Caco-2 (cell line): ENCODE measurements around the gene NSG1. TPM values are rescaled to one million over a fixed set of nuclear protein-coding genes. Genes with fewer than 3 reads are reported as not detected.

Source experiments
- BruUV-seq: library from RNA; stranded (reverse); fragments of 400-500 nt; replicated peaks from 2 replicates; lab custom pipeline; 2021; lab: Mats Ljungman, UMichigan
- CTCF ChIA-PET: fragments of 300-600 bp; sonication (Branson Sonifier 250); formaldehyde crosslinking; loops from one replicate; lab custom pipeline; 2022; ENCODE audit warnings: antibody characterized with exemption; lab: Charles Lee
- POLR2A ChIA-PET: fragments of 300-600 bp; sonication (Branson Sonifier 250); formaldehyde crosslinking; loops from one replicate; lab custom pipeline; 2022; ENCODE audit warnings: antibody characterized with exemption; lab: Charles Lee
- DNase-seq, 2 experiments: peaks; one replicate each; pipeline versions ENCODE4 v3.0.0 to v3.0.0-alpha.2; 2020 to 2022
- H3K27me3 ChIP-seq: replicated peaks from 2 replicates; pipeline ENCODE4 v1.6.0; 2011; ENCODE audit warnings: low read length; ENCODE audit not compliant: control insufficient read depth, insufficient read depth
- H3K36me3 ChIP-seq: 2 replicates; pipeline ENCODE4 v1.5.1; 2011; ENCODE audit warnings: low read length; ENCODE audit not compliant: control insufficient read depth, insufficient read depth
- H3K4me1 ChIP-seq: fragments of 250-450 bp; sonication (Bioruptor Pico); 2 replicates; pipeline ENCODE4 v1.5.1; 2020; ENCODE audit warnings: mild to moderate bottlenecking
- H3K4me3 ChIP-seq: 2 replicates; pipeline ENCODE4 v1.5.1; 2011; ENCODE audit warnings: low read depth, mild to moderate bottlenecking, control low read depth, low read length
- H3K9me3 ChIP-seq: fragments of 250-450 bp; sonication (Bioruptor Pico); 2 replicates; pipeline ENCODE4 v1.5.1; 2020; ENCODE audit warnings: mild to moderate bottlenecking, moderate library complexity
- H3K27ac Mint-ChIP-seq: one replicate; pipeline ENCODE4 v1.8.0; 2022; ENCODE audit warnings: mixed read lengths; ENCODE audit not compliant: unreplicated experiment
- H3K27me3 Mint-ChIP-seq: one replicate; pipeline ENCODE4 v1.8.0; 2022; ENCODE audit warnings: mixed read lengths; ENCODE audit not compliant: insufficient read depth, unreplicated experiment
- H3K36me3 Mint-ChIP-seq: one replicate; pipeline ENCODE4 v1.8.0; 2022; ENCODE audit warnings: mild to moderate bottlenecking, mixed read lengths; ENCODE audit not compliant: insufficient read depth, unreplicated experiment
- H3K4me1 Mint-ChIP-seq: one replicate; pipeline ENCODE4 v1.8.0; 2022; ENCODE audit warnings: low read depth, mixed read lengths; ENCODE audit not compliant: unreplicated experiment
- H3K4me3 Mint-ChIP-seq: one replicate; pipeline ENCODE4 v1.8.0; 2022; ENCODE audit warnings: mild to moderate bottlenecking, moderate library complexity, mixed read lengths; ENCODE audit not compliant: unreplicated experiment
- H3K9me3 Mint-ChIP-seq: one replicate; pipeline ENCODE4 v1.8.0; 2022; ENCODE audit warnings: mixed read lengths; ENCODE audit not compliant: unreplicated experiment
- intact Hi-C: fragments of 100-400 bp; cut with micrococcal nuclease; formaldehyde crosslinking; loops from one replicate; pipeline ENCODE4 v1.10.0; 2022; ENCODE audit not compliant: unreplicated experiment
- total RNA-seq: library from RNA; stranded (reverse); gene quantifications from 2 replicates; pipeline ENCODE4 v1.2.3, GENCODE V29; 2022
- TF ChIP-seq, protein P1 (sequence below), 2 experiments: fragments of 200-600 bp in 1 of 2; IDR thresholded peaks; 1 replicate in 1 of 2; 2 replicates in 1 of 2; pipeline versions ENCODE4 v1.5.1 to v1.8.0; 2011 to 2022; ENCODE audit warnings: antibody characterized with exemption in 1 of 2, control low read depth in 1 of 2, inconsistent platforms in 1 of 2, low read depth in 1 of 2, low read length in 1 of 2, mild to moderate bottlenecking in 1 of 2, moderate library complexity in 1 of 2; ENCODE audit not compliant: insufficient read depth in 1 of 2, severe bottlenecking in 1 of 2, unreplicated experiment in 1 of 2

NSG1 gene
- total RNA-seq, 1 experiment from 2014 or later = 7.2 TPM

DNA sequence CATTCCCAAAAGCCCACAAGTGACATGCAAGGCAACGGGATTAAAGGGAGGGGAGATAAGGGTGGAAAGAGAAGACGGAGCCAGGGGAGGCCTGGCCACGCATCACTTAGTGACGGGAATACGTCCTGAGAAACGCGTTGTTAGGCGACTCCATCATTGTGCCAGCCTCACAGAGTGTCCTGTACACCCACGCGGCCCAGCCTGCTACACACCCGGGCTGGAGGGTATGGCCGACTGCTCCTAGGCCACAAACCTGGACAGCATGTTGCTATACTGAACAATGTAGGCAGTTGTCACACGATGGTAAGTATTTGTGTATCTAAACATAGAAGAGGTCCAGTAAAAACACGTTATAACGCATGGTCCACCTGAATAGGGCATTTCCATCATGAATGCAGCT is 23.4 kb downstream of the NSG1 start:
- no peaks in the 10 kb centered on the region for H3K9me3 ChIP-seq
- ChIA-PET CTCF (no interaction called here), POLR2A (no interaction called here)
- intact Hi-C loops = no loop called here
- Mint-ChIP-seq H3K9me3 (no peaks in the 10 kb centered on the region), H3K4me3 (no peak overlapping the region), H3K4me1 (no peaks in the 10 kb centered on the region), H3K27ac (no peak overlapping the region), H3K27me3 (no peaks in the 10 kb centered on the region), H3K36me3 (peaks cover 13% of the 10 kb centered on the region)
- DNase-seq = no peak
- BruUV-seq = no TSS peak
- H3K27me3 ChIP-seq = no peaks in the 10 kb centered on the region
- no peaks in the 10 kb centered on the region for H3K4me1 ChIP-seq
- H3K4me3 ChIP-seq = no peak overlapping the region
- TF ChIP-seq, protein P1, sequence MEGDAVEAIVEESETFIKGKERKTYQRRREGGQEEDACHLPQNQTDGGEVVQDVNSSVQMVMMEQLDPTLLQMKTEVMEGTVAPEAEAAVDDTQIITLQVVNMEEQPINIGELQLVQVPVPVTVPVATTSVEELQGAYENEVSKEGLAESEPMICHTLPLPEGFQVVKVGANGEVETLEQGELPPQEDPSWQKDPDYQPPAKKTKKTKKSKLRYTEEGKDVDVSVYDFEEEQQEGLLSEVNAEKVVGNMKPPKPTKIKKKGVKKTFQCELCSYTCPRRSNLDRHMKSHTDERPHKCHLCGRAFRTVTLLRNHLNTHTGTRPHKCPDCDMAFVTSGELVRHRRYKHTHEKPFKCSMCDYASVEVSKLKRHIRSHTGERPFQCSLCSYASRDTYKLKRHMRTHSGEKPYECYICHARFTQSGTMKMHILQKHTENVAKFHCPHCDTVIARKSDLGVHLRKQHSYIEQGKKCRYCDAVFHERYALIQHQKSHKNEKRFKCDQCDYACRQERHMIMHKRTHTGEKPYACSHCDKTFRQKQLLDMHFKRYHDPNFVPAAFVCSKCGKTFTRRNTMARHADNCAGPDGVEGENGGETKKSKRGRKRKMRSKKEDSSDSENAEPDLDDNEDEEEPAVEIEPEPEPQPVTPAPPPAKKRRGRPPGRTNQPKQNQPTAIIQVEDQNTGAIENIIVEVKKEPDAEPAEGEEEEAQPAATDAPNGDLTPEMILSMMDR (IDR thresholded peaks at IDR 0.05; ENCODE audit: insufficient read depth in 1 of 2, low read depth in 1 of 2, low read length in 1 of 2, severe bottlenecking in 1 of 2, unreplicated experiment in 1 of 2) = no peak
- H3K36me3 ChIP-seq = no peaks in the 10 kb centered on the region

DNA sequence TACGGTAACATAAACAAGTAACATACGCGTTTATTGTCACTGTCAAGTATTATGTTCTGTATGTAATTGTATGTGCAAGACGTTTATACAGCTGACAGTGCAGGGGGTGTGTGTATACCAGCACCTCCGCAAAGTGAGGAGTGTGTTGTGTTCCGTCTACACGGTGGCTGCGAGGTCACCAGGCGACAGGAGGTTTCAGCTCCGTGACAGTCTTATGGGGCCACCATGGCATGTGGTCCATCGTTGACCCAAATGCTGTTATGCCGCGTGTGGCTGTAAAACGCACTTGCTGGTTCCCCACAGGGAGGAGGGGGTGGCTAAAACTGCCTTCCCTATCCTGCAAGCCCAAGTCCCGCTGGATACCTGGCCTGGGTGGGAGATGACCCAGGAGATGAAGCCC is 25.0 kb downstream of the NSG1 start:
- H3K36me3 ChIP-seq = no peaks in the 10 kb centered on the region
- H3K9me3 ChIP-seq = no peaks in the 10 kb centered on the region; the same call in 1 of the 2 replicates
- intact Hi-C loops = no loop called here
- no peaks in the 10 kb centered on the region for H3K4me1 ChIP-seq
- no peak overlapping the region for H3K4me3 Mint-ChIP-seq
- H3K4me3 ChIP-seq = no peak overlapping the region
- H3K36me3 Mint-ChIP-seq = peaks cover 26% of the 10 kb centered on the region
- TF ChIP-seq, protein P1 (IDR thresholded peaks at IDR 0.05; ENCODE audit: insufficient read depth in 1 of 2, low read depth in 1 of 2, low read length in 1 of 2, severe bottlenecking in 1 of 2, unreplicated experiment in 1 of 2) = no peak
- peaks cover 7% of the 10 kb centered on the region for H3K9me3 Mint-ChIP-seq
- BruUV-seq = no TSS peak
- ChIA-PET POLR2A (no interaction called here), CTCF (no interaction called here)
- H3K4me1 Mint-ChIP-seq = no peaks in the 10 kb centered on the region
- no peak for DNase-seq
- no peak overlapping the region for H3K27ac Mint-ChIP-seq
- no peaks in the 10 kb centered on the region for H3K27me3 Mint-ChIP-seq
- H3K27me3 ChIP-seq = no peaks in the 10 kb centered on the region

DNA sequence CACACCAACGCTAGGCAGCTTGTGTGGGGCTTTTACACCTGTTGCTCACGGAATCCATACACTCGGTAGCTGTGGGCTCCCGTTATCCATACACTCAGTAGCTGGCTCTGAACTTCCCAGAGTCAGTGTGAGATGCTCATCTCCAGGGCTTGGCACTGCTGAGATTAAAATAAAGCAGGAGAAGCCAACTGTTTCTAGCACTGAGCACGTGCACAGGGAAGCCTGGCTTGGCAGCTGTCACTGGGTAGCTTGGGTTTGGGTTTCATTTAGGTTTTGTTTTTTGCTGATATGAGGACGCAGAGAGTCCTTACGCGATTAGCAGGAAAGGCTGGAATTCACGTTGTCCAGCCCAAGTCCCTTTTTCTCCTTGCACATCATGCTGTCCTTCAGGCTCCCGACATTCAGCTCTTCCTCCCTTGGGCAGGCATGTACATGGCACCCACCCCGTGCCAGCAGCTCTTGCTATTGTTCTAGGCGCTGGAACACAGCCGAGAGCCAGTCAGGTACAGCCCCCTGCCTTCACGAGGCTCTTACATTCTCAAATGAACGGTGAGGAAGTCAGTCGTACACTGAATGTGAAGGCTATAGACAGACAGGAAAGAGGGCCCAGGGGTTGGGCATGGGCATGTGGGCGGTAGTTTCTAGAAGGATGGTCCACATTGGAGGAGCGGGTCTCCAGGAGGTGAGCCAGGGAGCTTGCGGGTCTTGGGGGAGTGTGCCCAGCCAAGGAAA is 25.9 kb downstream of the NSG1 start:
- no peak for DNase-seq
- ChIA-PET POLR2A (no interaction called here), CTCF (no interaction called here)
- H3K36me3 ChIP-seq = no peaks in the 10 kb centered on the region
- BruUV-seq = no TSS peak
- Mint-ChIP-seq H3K36me3 (peaks cover 25% of the 10 kb centered on the region), H3K4me1 (no peaks in the 10 kb centered on the region), H3K27ac (no peak overlapping the region), H3K27me3 (no peaks in the 10 kb centered on the region), H3K9me3 (peaks cover 9% of the 10 kb centered on the region), H3K4me3 (no peak overlapping the region)
- TF ChIP-seq, protein P1 (IDR thresholded peaks at IDR 0.05; ENCODE audit: insufficient read depth in 1 of 2, low read depth in 1 of 2, low read length in 1 of 2, severe bottlenecking in 1 of 2, unreplicated experiment in 1 of 2) = no peak
- no peaks in the 10 kb centered on the region for H3K4me1 ChIP-seq
- no peaks in the 10 kb centered on the region for H3K27me3 ChIP-seq
- intact Hi-C loops = no loop called here
- H3K4me3 ChIP-seq = no peak overlapping the region
- H3K9me3 ChIP-seq = no peaks in the 10 kb centered on the region; the same call in 1 of the 2 replicates
